Activated T-helper 17 cell treated with anti-CD3 and anti-CD28 coated beads, Interleukin-2, amount 50 U/mL, for 72 hours (primary cell): ENCODE results near the gene FEM1B. TPM values are rescaled to one million over a fixed set of nuclear protein-coding genes. Genes with fewer than 3 reads are reported as not detected.

Experiments used
- total RNA-seq, 2 donors: library from RNA; stranded (reverse); gene quantifications; one replicate each; pipeline ENCODE4 v1.2.3, GENCODE V29; 2022

The FEM1B gene
- total RNA-seq, 2 donors from 2014 or later = 35.1 to 43.6 TPM

Other genes with a start within 250 kb of the FEM1B start
- 10 to 100 TPM; 31.3 to 42.7 TPM for gene PIAS1, start 223.4 kb upstream of the FEM1B start, total RNA-seq
- 10 to 100 TPM in 1 of 2 donors, 1 to 10 TPM in 1; 8.0 to 12.5 TPM for gene CALML4, start 72.4 kb upstream of the FEM1B start, total RNA-seq
- gene CLN6, start 48.0 kb upstream of the FEM1B start, total RNA-seq = 10 to 100 TPM; 44.2 to 69.7 TPM
- gene ITGA11, start 154.4 kb downstream of the FEM1B start, total RNA-seq = 10 to 100 TPM in 1 of 2 donors, under 1 TPM in 1; 0.95 to 13.1 TPM